RWPE1 (cell line): Measurements from ENCODE around the gene MRPL38.

Experiments
- CTCF ChIA-PET: fragments of 350-600 bp; sonication (Branson Sonifier 250); formaldehyde crosslinking; extraction: SDS; loops from one replicate; lab custom pipeline; 2021; lab: Yijun Ruan, JAX
- POLR2A ChIA-PET: fragments of 400-600 bp; formaldehyde crosslinking; extraction: SDS; loops from one replicate; lab custom pipeline; 2020; ENCODE audit warnings: antibody characterized with exemption; ENCODE audit not compliant: low non-redundant PET; lab: Yijun Ruan, JAX
- DNase-seq: peaks from one replicate; pipeline ENCODE4 v3.0.0; 2012; ENCODE audit warnings: low spot score
- H3K27ac ChIP-seq: fragments of 450-650 bp; 2 replicates; pipeline ENCODE4 v1.5.1; 2017
- TF ChIP-seq, protein P1 (sequence below): fragments of 450-650 bp; conservative IDR thresholded peaks from 2 replicates; pipeline ENCODE4 v1.5.1; 2017; ENCODE audit warnings: low read depth, mild to moderate bottlenecking

Gene MRPL38

DNA sequence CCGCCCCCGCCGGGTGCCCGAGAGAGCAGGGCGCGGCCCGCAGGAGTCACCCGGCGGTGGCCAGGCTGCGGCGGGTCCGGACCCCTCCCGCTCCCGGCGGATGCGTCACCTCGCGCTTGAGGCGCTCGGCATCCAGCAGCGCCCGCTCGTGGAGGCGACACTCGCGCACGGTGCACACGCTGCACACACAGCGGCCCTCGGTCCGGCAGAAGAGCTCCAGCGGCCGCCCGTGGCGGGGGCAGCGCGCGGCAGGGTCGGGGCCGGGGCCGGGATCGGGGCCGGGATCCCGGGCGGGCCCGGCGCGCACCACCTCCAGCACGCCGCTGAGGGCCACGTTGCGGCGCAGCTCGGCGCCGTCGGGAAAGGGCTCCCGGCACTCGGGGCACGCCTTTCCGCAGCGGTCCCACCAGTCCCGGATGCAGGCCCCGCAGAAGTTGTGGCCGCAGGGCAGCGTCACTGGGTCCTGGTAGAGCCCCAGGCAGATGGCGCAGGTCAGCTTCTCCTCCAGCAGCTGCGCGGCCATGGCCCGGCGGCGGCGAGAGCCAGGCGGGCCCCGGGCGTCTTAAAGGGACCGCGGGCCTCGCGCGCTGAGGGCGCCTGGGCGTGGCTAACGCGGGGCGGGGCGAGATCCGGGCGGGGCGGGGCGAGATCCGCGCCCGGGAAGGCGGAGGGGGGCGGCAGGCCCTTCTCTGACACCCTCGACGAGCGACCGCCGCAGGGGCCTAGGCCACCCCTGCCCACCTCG lies 8.1 kb downstream of the MRPL38 start, which contains the start of gene TRIM65:
Gene TRIM65 (minus strand): TSS at position 537 of the 745 bp plus-strand sequence. CDS start 14 bp downstream, at position 523.
- peak; percentile 67 for DNase-seq
- peak within 1 kb of the TSS; percentile 91 for H3K27ac ChIP-seq
- POLR2A ChIA-PET = interaction anchor here (0.5 to 1.3 kb wide), 2 partner anchors 10 to 13 kb away, joined by 9 to 11 read pairs; no protein-coding TSS in a partner anchor

DNA sequence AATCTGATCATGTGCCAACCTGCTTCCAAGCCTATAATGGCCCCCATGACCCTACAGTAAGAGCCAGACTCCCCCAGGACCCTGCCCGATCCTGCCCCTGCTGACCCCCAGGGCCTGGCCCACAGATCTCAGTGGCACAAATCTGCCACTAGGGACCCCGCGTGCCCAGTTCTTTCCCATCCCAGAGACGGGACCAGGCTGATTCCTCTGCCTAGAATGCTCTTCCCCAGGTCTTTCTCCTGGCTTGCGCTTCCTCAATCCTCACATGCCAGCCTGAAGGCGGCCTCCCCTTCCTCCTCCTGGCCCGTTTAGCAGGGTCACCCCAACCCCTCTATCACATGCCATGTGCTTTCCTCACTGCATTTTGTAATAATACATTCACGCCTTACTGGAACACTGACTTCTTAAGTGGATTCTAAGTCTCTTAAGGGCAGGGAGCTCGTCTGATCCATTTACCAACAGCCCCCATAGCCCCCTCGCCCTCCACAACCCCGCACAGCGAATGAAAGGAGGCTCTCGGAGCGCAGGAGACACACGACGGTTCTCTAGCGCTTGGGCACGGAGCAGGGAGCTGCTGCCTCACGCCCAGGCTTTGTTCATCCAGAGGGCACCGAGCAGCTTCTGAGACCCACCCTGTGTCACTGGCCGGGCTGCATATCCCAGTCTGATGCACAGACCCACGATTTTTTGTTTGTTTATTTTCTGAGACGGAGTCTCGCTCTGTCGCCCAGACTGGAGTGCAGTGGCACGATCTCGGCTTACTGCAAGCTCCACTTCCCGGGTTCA lies 9.1 kb downstream of the MRPL38 start:
- H3K27ac ChIP-seq = peak overlapping the region; percentile 91
- TF ChIP-seq, protein P1, sequence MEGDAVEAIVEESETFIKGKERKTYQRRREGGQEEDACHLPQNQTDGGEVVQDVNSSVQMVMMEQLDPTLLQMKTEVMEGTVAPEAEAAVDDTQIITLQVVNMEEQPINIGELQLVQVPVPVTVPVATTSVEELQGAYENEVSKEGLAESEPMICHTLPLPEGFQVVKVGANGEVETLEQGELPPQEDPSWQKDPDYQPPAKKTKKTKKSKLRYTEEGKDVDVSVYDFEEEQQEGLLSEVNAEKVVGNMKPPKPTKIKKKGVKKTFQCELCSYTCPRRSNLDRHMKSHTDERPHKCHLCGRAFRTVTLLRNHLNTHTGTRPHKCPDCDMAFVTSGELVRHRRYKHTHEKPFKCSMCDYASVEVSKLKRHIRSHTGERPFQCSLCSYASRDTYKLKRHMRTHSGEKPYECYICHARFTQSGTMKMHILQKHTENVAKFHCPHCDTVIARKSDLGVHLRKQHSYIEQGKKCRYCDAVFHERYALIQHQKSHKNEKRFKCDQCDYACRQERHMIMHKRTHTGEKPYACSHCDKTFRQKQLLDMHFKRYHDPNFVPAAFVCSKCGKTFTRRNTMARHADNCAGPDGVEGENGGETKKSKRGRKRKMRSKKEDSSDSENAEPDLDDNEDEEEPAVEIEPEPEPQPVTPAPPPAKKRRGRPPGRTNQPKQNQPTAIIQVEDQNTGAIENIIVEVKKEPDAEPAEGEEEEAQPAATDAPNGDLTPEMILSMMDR = no peak
- no peak for DNase-seq

More for the DNA sequence above, 8.1 kb downstream of the MRPL38 start, which contains the start of gene TRIM65:
- TF ChIP-seq, protein P1 = peak; percentile 78
- CTCF ChIA-PET = interaction anchor here (0.6 to 1.8 kb wide), 11 partner anchors 9 to 566 kb away, joined by 3 to 14 read pairs (median 4); partner anchors contain the start of genes MRPL38, TRIM47 and WBP2

GRCh38 chr17:75894049-75894733 lies 10.5 kb downstream of the MRPL38 start:
- peak overlapping the region; percentile 91 for H3K27ac ChIP-seq
- TF ChIP-seq, protein P1 = no peak
- CTCF ChIA-PET = interaction anchor here (0.6 kb wide), 1 partner anchor 98 kb away, joined by 3 read pairs; no protein-coding TSS in a partner anchor
- DNase-seq = no peak
- POLR2A ChIA-PET = interaction anchor here (0.7 to 0.9 kb wide), 2 partner anchors 17 to 132 kb away, joined by 3 to 5 read pairs; no protein-coding TSS in a partner anchor

More for the DNA sequence above, 9.1 kb downstream of the MRPL38 start:
- ChIA-PET CTCF (interaction anchor here (0.5 to 1.8 kb wide), 12 partner anchors 10 to 565 kb away, joined by 3 to 14 read pairs (median 4); partner anchors contain the start of genes TRIM47 and WBP2), POLR2A (interaction anchor here (1.3 kb wide), 1 partner anchor 9 kb away, joined by 11 read pairs; no protein-coding TSS in a partner anchor)

- peak overlapping the region; percentile 91 for H3K27ac ChIP-seq
- no peak for DNase-seq
- CTCF ChIA-PET = interaction anchor here (0.6 to 1.1 kb wide), 2 partner anchors 83 to 128 kb away, joined by 3 to 5 read pairs; no protein-coding TSS in a partner anchor
- TF ChIP-seq, protein P1 = no peak
- POLR2A ChIA-PET = interaction anchor here (0.7 to 0.9 kb wide), 2 partner anchors 17 to 132 kb away, joined by 3 to 5 read pairs; no protein-coding TSS in a partner anchor
Observed at GRCh38 chr17:75893305-75894048, 11.2 kb downstream of the MRPL38 start.

DNA sequence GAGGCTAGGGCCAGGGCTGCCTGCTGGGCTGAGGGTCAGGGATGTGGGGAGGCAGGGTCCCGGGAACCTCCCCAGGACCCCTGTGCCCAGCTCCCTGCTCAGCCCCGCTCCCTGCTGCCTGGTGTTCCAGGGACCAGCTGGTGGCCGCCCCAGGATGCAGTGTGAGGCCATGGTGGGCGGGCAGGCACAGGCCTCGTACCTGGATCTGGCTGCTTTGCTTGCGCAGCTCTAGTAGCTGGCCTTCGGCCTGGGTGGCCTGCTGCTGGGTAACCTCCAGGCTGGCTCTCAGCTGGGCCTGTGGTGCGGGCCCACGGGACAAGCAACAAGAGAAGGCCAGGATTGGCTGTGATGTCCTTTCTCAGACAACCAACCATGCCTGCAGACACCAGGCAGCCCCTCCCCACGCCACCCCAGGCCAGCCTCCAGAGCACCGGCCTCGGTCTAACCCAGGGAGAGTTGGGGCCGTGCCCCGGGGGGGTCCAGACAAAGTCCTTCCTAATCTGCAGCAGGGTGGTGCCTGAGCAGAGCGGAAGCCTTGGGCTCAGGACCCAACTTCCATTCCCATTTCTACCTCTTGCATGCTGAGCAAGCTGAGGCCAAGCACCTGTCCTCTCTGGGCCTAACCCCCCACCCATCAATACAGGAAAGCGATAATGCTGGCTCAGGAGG lies 12.0 kb downstream of the MRPL38 start:
- DNase-seq = no peak
- TF ChIP-seq, protein P1 = no peak
- peak overlapping the region; percentile 91 for H3K27ac ChIP-seq
- ChIA-PET POLR2A (interaction anchor here (0.9 kb wide), 1 partner anchor 16 kb away, joined by 3 read pairs; no protein-coding TSS in a partner anchor), CTCF (interaction anchor here (0.6 to 1.1 kb wide), 3 partner anchors 18 to 127 kb away, joined by 3 to 5 read pairs (median 3); no protein-coding TSS in a partner anchor)
